ENCODE data around the gene LRRC8E.

DNA sequence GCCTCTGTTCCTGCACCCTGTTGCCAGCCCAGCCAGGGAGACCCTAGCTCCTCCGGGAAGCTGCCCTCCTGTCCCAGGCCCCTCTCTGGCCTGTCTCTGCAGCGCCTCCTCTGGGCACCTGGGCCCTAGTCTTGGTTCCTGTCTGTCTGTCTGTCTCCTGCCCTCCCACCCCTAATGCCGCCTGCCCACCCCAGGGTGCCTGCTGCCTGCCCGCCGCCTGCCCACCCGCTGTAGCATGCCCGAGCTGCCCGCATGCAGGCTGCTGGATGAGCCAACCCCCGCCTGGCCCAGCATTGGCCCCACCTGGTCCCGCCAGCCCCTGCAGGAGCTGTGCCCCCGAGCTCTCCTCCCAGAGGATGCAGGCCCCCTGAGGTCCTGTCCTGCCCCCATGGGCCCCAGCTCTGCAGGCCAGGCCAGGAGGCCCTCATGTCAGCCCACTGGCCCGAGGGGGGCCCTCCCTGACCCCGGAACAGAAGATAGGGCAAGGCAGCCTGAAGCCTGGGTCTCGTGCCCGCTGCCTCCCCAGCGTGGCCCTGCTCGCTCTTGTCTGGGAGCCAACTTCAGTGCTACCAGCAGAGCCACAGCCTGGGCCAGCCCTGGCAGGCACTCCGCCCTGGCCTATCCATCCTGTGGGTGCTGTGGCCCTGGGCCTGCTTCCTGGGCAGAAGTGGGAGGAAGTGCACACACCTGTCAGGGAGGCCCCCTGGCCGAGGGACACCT is 20.6 kb downstream of the LRRC8E start:
- TF ChIP-seq, protein P1, sequence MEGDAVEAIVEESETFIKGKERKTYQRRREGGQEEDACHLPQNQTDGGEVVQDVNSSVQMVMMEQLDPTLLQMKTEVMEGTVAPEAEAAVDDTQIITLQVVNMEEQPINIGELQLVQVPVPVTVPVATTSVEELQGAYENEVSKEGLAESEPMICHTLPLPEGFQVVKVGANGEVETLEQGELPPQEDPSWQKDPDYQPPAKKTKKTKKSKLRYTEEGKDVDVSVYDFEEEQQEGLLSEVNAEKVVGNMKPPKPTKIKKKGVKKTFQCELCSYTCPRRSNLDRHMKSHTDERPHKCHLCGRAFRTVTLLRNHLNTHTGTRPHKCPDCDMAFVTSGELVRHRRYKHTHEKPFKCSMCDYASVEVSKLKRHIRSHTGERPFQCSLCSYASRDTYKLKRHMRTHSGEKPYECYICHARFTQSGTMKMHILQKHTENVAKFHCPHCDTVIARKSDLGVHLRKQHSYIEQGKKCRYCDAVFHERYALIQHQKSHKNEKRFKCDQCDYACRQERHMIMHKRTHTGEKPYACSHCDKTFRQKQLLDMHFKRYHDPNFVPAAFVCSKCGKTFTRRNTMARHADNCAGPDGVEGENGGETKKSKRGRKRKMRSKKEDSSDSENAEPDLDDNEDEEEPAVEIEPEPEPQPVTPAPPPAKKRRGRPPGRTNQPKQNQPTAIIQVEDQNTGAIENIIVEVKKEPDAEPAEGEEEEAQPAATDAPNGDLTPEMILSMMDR (IDR thresholded peaks at IDR 0.05): no peak
- TF ChIP-seq POLR2A (IDR thresholded peaks at IDR 0.05) (no peak), POLR2AphosphoS5 (IDR thresholded peaks at IDR 0.05) (no peak), EP300 (IDR thresholded peaks at IDR 0.05) (no peak)

Data from stomach (tissue), 4 donors.